HepG2 (cell line): ENCODE measurements around the gene HEXA. TPM values are rescaled to one million over a fixed set of nuclear protein-coding genes. Genes with fewer than 3 reads are reported as not detected.

Experiments used
- CENPT ChIP-seq: sonication (generic); formaldehyde crosslinking; IDR thresholded peaks from 2 replicates; pipeline ENCODE4 v1.8.0; 2022; ENCODE audit warnings: low read depth, mild to moderate bottlenecking, moderate library complexity, missing genetic modification reagents
- ELK4 ChIP-seq: sonication (generic); formaldehyde crosslinking; IDR thresholded peaks from 2 replicates; pipeline ENCODE4 v1.9.0; 2021; ENCODE audit warnings: missing genetic modification reagents, borderline replicate concordance
- HOXA9 ChIP-seq: sonication (generic); formaldehyde crosslinking; IDR thresholded peaks from 2 replicates; pipeline ENCODE4 v1.8.1; 2022; ENCODE audit warnings: missing genetic modification reagents, mild to moderate bottlenecking, moderate library complexity, borderline replicate concordance
- NR3C1 ChIP-seq: sonication (generic); formaldehyde crosslinking; IDR thresholded peaks from 2 replicates; pipeline ENCODE4 v1.4.0; 2020; ENCODE audit warnings: missing genetic modification reagents
- PHB2 ChIP-seq: fragments of 450-650 bp; IDR thresholded peaks from 2 replicates; pipeline ENCODE4 v1.6.1; 2018; ENCODE audit not compliant: partially characterized antibody
- THYN1 ChIP-seq: sonication (generic); formaldehyde crosslinking; IDR thresholded peaks from 2 replicates; pipeline ENCODE4 v1.8.1; 2023; ENCODE audit warnings: low read depth, mild to moderate bottlenecking, moderate library complexity, missing genetic modification reagents, borderline replicate concordance
- ZBTB14 ChIP-seq: sonication (generic); formaldehyde crosslinking; IDR thresholded peaks from 2 replicates; pipeline ENCODE4 v1.4.0; 2020; ENCODE audit warnings: missing genetic modification reagents
- ZNF546 ChIP-seq: sonication (generic); formaldehyde crosslinking; conservative IDR thresholded peaks from 2 replicates; pipeline ENCODE4 v1.8.1; 2023; ENCODE audit warnings: mild to moderate bottlenecking, missing genetic modification reagents
- ZNF782 ChIP-seq: sonication (generic); formaldehyde crosslinking; IDR thresholded peaks from 2 replicates; pipeline ENCODE4 v1.4.0; 2020; ENCODE audit warnings: missing genetic modification reagents, mild to moderate bottlenecking, borderline replicate concordance
- polyA plus RNA-seq, 8 experiments: library from polyadenylated mRNA; depleted of rRNA in 3 of 8; stranded (reverse) in 7 of 8; unstranded in 1 of 8; fragments of >200 nt; fragmentation: Illumina TruSeq in 4 of 8; extraction: Trizol in 4 of 8; gene quantifications; 2 replicates each; pipeline versions ENCODE4 v1.2.1 to v1.2.3, GENCODE V29; 2011 to 2016; ENCODE audit warnings: low read depth in 4 of 8, missing spikeins in 1 of 8, mixed read lengths in 1 of 8; ENCODE audit not compliant: insufficient read depth in 1 of 8
- total RNA-seq, 5 experiments: library from RNA; depleted of rRNA; stranded (reverse); fragments of >200 nt; fragmentation: Illumina TruSeq; extraction: Trizol; gene quantifications; 2 replicates each; pipeline ENCODE4 v1.2.3, GENCODE V29; 2016; ENCODE audit warnings: low read depth in 1 of 5
- TF ChIP-seq, protein P1 (sequence below): sonication (generic); formaldehyde crosslinking; IDR thresholded peaks from one replicate; pipeline ENCODE4 v1.5.1; 2020; ENCODE audit warnings: mild to moderate bottlenecking, missing genetic modification reagents; ENCODE audit errors: not compliant biosample characterization
- TF ChIP-seq, protein P2 (sequence below): IDR thresholded peaks from 2 replicates; pipeline ENCODE4 v1.6.1; 2016; ENCODE audit warnings: low read depth, borderline replicate concordance
- TF ChIP-seq, protein P3 (sequence below): sonication (generic); formaldehyde crosslinking; IDR thresholded peaks from 2 replicates; pipeline ENCODE4 v1.8.0; 2022; ENCODE audit warnings: missing genetic modification reagents, mild to moderate bottlenecking, inconsistent platforms, borderline replicate concordance

Gene HEXA
- total and polyA plus RNA-seq, 2 of the 13 experiments (the other 11 are each of a cell fraction or from before 2014, with no cell fraction given), result 106 to 219 TPM

GRCh38 chr15:72375846-72376581, at the start of gene HEXA (continued):
- TF ChIP-seq, protein P1, sequence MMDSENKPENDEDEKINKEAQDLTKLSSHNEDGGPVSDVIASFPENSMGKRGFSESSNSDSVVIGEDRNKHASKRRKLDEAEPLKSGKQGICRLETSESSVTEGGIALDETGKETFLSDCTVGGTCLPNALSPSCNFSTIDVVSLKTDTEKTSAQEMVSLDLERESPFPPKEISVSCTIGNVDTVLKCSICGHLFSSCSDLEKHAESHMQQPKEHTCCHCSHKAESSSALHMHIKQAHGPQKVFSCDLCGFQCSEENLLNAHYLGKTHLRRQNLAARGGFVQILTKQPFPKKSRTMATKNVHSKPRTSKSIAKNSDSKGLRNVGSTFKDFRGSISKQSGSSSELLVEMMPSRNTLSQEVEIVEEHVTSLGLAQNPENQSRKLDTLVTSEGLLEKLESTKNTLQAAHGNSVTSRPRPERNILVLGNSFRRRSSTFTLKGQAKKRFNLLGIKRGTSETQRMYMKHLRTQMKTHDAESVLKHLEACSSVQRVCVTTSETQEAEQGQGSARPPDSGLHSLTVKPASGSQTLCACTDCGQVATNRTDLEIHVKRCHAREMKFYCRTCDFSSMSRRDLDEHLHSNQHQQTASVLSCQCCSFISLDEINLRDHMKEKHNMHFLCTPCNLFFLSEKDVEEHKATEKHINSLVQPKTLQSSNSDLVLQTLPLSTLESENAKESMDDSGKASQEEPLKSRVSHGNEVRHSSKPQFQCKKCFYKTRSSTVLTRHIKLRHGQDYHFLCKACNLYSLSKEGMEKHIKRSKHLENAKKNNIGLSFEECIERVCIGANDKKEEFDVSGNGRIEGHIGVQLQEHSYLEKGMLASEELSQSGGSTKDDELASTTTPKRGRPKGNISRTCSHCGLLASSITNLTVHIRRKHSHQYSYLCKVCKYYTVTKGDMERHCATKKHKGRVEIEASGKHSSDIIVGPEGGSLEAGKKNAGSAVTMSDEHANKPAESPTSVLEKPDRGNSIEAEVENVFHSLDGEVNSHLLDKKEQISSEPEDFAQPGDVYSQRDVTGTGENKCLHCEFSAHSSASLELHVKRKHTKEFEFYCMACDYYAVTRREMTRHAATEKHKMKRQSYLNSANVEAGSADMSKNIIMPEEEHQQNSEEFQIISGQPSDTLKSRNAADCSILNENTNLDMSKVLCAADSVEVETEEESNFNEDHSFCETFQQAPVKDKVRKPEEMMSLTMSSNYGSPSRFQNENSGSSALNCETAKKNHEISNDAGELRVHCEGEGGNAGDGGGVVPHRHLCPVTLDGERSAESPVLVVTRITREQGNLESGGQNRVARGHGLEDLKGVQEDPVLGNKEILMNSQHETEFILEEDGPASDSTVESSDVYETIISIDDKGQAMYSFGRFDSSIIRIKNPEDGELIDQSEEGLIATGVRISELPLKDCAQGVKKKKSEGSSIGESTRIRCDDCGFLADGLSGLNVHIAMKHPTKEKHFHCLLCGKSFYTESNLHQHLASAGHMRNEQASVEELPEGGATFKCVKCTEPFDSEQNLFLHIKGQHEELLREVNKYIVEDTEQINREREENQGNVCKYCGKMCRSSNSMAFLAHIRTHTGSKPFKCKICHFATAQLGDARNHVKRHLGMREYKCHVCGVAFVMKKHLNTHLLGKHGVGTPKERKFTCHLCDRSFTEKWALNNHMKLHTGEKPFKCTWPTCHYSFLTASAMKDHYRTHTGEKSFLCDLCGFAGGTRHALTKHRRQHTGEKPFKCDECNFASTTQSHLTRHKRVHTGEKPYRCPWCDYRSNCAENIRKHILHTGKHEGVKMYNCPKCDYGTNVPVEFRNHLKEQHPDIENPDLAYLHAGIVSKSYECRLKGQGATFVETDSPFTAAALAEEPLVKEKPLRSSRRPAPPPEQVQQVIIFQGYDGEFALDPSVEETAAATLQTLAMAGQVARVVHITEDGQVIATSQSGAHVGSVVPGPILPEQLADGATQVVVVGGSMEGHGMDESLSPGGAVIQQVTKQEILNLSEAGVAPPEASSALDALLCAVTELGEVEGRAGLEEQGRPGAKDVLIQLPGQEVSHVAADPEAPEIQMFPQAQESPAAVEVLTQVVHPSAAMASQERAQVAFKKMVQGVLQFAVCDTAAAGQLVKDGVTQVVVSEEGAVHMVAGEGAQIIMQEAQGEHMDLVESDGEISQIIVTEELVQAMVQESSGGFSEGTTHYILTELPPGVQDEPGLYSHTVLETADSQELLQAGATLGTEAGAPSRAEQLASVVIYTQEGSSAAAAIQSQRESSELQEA, result peak; percentile 85
- TF ChIP-seq HOXA9 (CRISPR knock-in tag) (no peak), THYN1 (no peak), ELK4 (CRISPR knock-in tag) (peak; percentile 69; the same call in 1 of the 2 replicates), NR3C1 (CRISPR knock-in tag) (no peak), ZNF546 (CRISPR knock-in tag) (no peak), ZNF782 (CRISPR knock-in tag) (peak; percentile 98), ZBTB14 (peak; percentile 28; the same call in 1 of the 2 replicates), CENPT (CRISPR knock-in tag) (peak; percentile 90), PHB2 (no peak)
- TF ChIP-seq, protein P2, sequence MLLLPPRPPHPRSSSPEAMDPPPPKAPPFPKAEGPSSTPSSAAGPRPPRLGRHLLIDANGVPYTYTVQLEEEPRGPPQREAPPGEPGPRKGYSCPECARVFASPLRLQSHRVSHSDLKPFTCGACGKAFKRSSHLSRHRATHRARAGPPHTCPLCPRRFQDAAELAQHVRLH (CRISPR knock-in tag), result peak; percentile 90
- TF ChIP-seq, protein P3, sequence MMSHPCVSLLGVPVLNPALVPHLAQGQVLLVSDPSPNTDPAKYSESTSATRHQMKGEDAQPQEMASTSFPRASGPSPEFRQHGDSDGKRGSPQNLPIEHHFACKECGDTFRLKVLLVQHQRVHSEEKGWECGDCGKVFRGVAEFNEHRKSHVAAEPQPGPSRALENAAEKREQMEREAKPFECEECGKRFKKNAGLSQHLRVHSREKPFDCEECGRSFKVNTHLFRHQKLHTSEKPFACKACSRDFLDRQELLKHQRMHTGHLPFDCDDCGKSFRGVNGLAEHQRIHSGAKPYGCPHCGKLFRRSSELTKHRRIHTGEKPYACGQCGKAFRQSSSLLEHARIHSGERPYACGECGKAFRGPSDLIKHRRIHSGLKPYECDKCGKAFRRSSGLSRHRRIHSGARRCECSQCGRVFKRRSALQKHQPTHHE (CRISPR knock-in tag), result peak; percentile 86
